ENCODE measurements around the gene NEDD8. TPM values are rescaled to one million over a fixed set of nuclear protein-coding genes. Genes with fewer than 3 reads are reported as not detected.
A peak's percentile ranks its signal among the peaks of the same experiment; 100 is the strongest.

NEDD8 gene
- total RNA-seq, 2 donors from 2014 or later: 126 to 150 TPM

DNA sequence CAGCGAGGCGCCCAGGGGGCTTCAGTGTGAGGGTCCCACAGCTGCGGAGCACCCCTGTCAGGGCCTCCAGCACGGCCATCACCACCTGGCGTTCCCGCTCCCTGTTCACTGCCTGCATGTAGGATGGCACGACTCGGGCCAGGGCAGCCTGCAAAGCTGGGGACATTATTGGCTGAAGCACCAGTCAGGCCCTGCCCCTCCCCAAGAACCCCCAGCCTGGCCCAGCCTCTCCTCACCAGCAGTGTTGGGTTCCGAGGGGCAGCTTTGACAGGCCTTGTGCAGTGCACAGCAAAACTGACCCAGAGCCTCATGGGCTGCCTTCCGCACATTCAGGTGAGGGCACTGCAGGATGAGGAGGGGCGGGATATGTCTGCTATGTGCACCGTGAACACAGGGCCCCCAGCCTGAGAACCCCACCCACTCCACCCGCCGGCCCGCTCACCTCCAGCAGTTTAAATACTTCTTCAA lies 49.1 kb downstream of the NEDD8 start:
- no peaks in the 10 kb centered on the region for H3K27me3 ChIP-seq
- no peaks in the 10 kb centered on the region for H3K9me3 ChIP-seq
- TF ChIP-seq, protein P1, sequence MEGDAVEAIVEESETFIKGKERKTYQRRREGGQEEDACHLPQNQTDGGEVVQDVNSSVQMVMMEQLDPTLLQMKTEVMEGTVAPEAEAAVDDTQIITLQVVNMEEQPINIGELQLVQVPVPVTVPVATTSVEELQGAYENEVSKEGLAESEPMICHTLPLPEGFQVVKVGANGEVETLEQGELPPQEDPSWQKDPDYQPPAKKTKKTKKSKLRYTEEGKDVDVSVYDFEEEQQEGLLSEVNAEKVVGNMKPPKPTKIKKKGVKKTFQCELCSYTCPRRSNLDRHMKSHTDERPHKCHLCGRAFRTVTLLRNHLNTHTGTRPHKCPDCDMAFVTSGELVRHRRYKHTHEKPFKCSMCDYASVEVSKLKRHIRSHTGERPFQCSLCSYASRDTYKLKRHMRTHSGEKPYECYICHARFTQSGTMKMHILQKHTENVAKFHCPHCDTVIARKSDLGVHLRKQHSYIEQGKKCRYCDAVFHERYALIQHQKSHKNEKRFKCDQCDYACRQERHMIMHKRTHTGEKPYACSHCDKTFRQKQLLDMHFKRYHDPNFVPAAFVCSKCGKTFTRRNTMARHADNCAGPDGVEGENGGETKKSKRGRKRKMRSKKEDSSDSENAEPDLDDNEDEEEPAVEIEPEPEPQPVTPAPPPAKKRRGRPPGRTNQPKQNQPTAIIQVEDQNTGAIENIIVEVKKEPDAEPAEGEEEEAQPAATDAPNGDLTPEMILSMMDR (IDR thresholded peaks at IDR 0.05): no peak
- no peaks in the 10 kb centered on the region for H3K36me3 ChIP-seq
- intact Hi-C loops (cut with DNase I): no loop called here
- no peaks in the 10 kb centered on the region for H3K4me1 ChIP-seq
- H3K9ac ChIP-seq (ENCODE audit: low read depth in 2 of 2, low read length in 2 of 2): peak overlapping the region in 1 of 2 donors; percentile 35
- no peak overlapping the region for H3K27ac ChIP-seq
- DNase-seq: no peak
- H3K4me3 ChIP-seq: no peak overlapping the region

GRCh38 chr14:24182110-24182882 lies 49.9 kb downstream of the NEDD8 start:
- H3K36me3 ChIP-seq: no peaks in the 10 kb centered on the region
- H3K4me3 ChIP-seq: no peak overlapping the region
- intact Hi-C loops (cut with DNase I): no loop called here
- H3K4me1 ChIP-seq: no peaks in the 10 kb centered on the region
- H3K9ac ChIP-seq (ENCODE audit: low read depth in 2 of 2, low read length in 2 of 2): no peak overlapping the region
- H3K27me3 ChIP-seq: no peaks in the 10 kb centered on the region
- H3K27ac ChIP-seq: no peak overlapping the region
- TF ChIP-seq, protein P1 (IDR thresholded peaks at IDR 0.05): no peak
- no peak for DNase-seq
- H3K9me3 ChIP-seq: no peaks in the 10 kb centered on the region

DNA sequence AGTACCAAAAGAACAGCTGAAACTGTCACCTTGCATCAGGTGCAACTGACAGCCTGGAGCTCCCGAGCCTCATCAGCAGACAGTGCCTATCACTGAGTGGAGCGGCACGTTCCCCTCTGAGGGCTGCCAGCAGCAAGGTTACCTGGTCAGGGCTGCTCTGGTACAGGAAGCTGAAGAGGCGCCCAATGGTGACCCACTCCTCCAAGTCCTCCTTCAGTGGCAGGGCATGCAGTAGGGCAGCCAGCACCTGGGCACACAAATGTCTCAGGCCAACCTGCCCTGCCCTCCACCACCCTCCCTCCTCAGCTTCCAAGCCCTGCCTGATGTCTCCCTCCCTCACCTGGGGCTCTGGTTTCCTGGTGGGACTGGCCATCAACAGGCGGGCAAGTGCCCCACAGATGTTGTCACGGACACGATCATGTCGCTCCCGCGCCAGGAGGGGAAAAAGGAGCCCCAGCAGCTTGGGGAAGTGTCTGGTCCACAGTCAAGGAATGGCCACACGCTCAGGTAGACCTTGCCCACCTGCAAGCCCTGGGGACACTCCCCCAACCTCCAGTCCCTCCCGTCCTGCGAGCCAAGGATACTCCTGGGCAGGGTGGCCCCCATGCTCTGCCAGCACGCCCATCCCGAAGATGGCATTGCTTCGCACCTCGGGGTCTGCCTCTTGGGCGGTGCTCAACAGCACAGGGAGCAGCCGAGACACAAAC lies 50.6 kb downstream of the NEDD8 start:
- no peak overlapping the region for H3K9ac ChIP-seq (ENCODE audit: low read depth in 2 of 2, low read length in 2 of 2)
- DNase-seq: no peak
- no peaks in the 10 kb centered on the region for H3K4me1 ChIP-seq
- no peaks in the 10 kb centered on the region for H3K36me3 ChIP-seq
- H3K27me3 ChIP-seq: no peaks in the 10 kb centered on the region
- no peaks in the 10 kb centered on the region for H3K9me3 ChIP-seq
- TF ChIP-seq, protein P1 (IDR thresholded peaks at IDR 0.05): no peak
- no peak overlapping the region for H3K4me3 ChIP-seq
- no peak overlapping the region for H3K27ac ChIP-seq
- intact Hi-C loops (cut with DNase I): no loop called here

- no peaks in the 10 kb centered on the region for H3K36me3 ChIP-seq
Observed at GRCh38 chr14:24179961-24180796, 52.0 kb downstream of the NEDD8 start.

More at GRCh38 chr14:24179961-24180796, 52.0 kb downstream of the NEDD8 start:
- H3K27me3 ChIP-seq: no peaks in the 10 kb centered on the region
- no peak for DNase-seq
- H3K4me1 ChIP-seq: no peaks in the 10 kb centered on the region
- no peaks in the 10 kb centered on the region for H3K9me3 ChIP-seq
- intact Hi-C loops (cut with DNase I): no loop called here
- no peak overlapping the region for H3K27ac ChIP-seq
- TF ChIP-seq, protein P1 (IDR thresholded peaks at IDR 0.05): no peak
- no peak overlapping the region for H3K9ac ChIP-seq (ENCODE audit: low read depth in 2 of 2, low read length in 2 of 2)
- no peak overlapping the region for H3K4me3 ChIP-seq
